Ovary (tissue), 3 donors: ENCODE results near the gene SLC37A1.

Source experiments
- POLR2A ChIP-seq: fragments of 450-650 bp; IDR thresholded peaks from one replicate; pipeline ENCODE4 v1.6.1; 2017; ENCODE audit warnings: antibody characterized with exemption, mild to moderate bottlenecking, moderate library complexity
- TF ChIP-seq, protein P1 (sequence below), 3 donors: fragments of 450-650 bp in 2 of 3; fragments of 200-600 bp in 1 of 3; IDR thresholded peaks; one replicate each; pipeline versions ENCODE4 v1.5.1 to v1.8.0; 2016 to 2022; ENCODE audit warnings: antibody characterized with exemption in 3 of 3, mild to moderate bottlenecking in 1 of 3
- donor health status: DM: no; HTN: no; CAD: no.

DNA sequence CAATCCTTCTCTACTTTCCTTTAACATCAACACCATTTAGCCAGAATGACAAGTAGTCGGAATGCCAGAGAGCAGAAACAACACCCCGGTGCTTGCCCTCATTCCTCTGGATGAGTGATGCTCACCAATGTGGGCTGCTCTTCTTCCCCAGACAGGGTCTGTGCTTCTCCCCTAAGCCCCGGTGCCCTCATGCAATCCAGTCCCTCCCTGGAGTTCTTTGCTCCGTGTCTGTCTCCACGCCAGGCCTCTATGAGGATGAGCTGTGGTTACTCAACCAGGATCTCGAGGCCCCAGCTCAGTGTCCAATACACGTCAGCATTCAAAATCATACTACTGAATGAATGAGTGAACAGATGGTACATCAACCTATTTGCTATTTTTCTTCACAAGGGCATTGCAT lies 110.0 kb downstream of the SLC37A1 start:
- no peak for TF ChIP-seq POLR2A
- TF ChIP-seq, protein P1, sequence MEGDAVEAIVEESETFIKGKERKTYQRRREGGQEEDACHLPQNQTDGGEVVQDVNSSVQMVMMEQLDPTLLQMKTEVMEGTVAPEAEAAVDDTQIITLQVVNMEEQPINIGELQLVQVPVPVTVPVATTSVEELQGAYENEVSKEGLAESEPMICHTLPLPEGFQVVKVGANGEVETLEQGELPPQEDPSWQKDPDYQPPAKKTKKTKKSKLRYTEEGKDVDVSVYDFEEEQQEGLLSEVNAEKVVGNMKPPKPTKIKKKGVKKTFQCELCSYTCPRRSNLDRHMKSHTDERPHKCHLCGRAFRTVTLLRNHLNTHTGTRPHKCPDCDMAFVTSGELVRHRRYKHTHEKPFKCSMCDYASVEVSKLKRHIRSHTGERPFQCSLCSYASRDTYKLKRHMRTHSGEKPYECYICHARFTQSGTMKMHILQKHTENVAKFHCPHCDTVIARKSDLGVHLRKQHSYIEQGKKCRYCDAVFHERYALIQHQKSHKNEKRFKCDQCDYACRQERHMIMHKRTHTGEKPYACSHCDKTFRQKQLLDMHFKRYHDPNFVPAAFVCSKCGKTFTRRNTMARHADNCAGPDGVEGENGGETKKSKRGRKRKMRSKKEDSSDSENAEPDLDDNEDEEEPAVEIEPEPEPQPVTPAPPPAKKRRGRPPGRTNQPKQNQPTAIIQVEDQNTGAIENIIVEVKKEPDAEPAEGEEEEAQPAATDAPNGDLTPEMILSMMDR (IDR thresholded peaks at IDR 0.05) = no peak
